KMS-11 (cell line): ENCODE data around the gene GJB3.
"Not testable (repeated sequence)": the region's sequence is repeated elsewhere in the genome, so short reads cannot be mapped to it uniquely, and the experiment has no call there.

Source experiments
- H2AFZ ChIP-seq: fragments of 200-600 bp; sonication (generic); 2 replicates; pipeline ENCODE4 v1.6.1; 2016; ENCODE audit warnings: antibody characterized with exemption, mixed run types, low read depth
- H3K27ac ChIP-seq: fragments of 200-600 bp; sonication (generic); 2 replicates; pipeline ENCODE4 v1.6.1; 2016; ENCODE audit warnings: mild to moderate bottlenecking, mixed run types
- H3K27me3 ChIP-seq: fragments of 200-600 bp; sonication (generic); 2 replicates; pipeline ENCODE4 v1.6.1; 2017; ENCODE audit warnings: mild to moderate bottlenecking, low read depth, mixed run types, moderate library complexity; ENCODE audit not compliant: insufficient read depth
- H3K36me3 ChIP-seq: fragments of 200-600 bp; sonication (generic); 2 replicates; pipeline ENCODE4 v1.6.1; 2017; ENCODE audit warnings: mild to moderate bottlenecking, mixed run types; ENCODE audit not compliant: insufficient read depth
- H3K4me1 ChIP-seq: fragments of 200-600 bp; sonication (generic); 2 replicates; pipeline ENCODE4 v1.6.1; 2016; ENCODE audit warnings: mild to moderate bottlenecking, low read depth, mixed run types; ENCODE audit not compliant: poor library complexity, severe bottlenecking
- H3K4me2 ChIP-seq: fragments of 200-600 bp; sonication (generic); 2 replicates; pipeline ENCODE4 v1.7.0; 2016; ENCODE audit warnings: mild to moderate bottlenecking, mixed run types
- H3K4me3 ChIP-seq: fragments of 200-600 bp; sonication (generic); IDR thresholded peaks from 2 replicates; pipeline ENCODE4 v1.6.1; 2017; ENCODE audit warnings: low read depth, low read length, mixed read lengths; ENCODE audit not compliant: insufficient read depth
- H3K79me2 ChIP-seq: fragments of 200-600 bp; sonication (generic); 2 replicates; pipeline ENCODE4 v1.6.1; 2016; ENCODE audit warnings: low read depth, mixed run types; ENCODE audit not compliant: insufficient read depth
- H3K9ac ChIP-seq: fragments of 200-600 bp; sonication (generic); 2 replicates; pipeline ENCODE4 v1.6.1; 2016; ENCODE audit warnings: mild to moderate bottlenecking, mixed run types
- H4K20me1 ChIP-seq: fragments of 200-600 bp; sonication (generic); 2 replicates; pipeline ENCODE4 v1.6.1; 2016; ENCODE audit warnings: mild to moderate bottlenecking, mixed run types; ENCODE audit not compliant: insufficient read depth
- CTCF ChIP-seq: fragments of 200-600 bp; sonication (generic); conservative IDR thresholded peaks from 2 replicates; pipeline ENCODE4 v1.6.1; 2017; ENCODE audit warnings: low read depth, mild to moderate bottlenecking, antibody characterized with exemption, low read length, moderate library complexity, mixed read lengths

GJB3 gene

GRCh38 chr1:34816332-34816731 lies 35.3 kb downstream of the GJB3 start:
- Histone ChIP-seq H3K9ac (no peak overlapping the region), H3K4me1 (no peaks in the 10 kb centered on the region), H2AFZ (no peak overlapping the region), H3K4me3 (no peak overlapping the region), H3K36me3 (no peaks in the 10 kb centered on the region), H3K79me2 (no peaks in the 10 kb centered on the region), H3K27ac (no peak overlapping the region), H4K20me1 (no peaks in the 10 kb centered on the region), H3K27me3 (no peaks in the 10 kb centered on the region), H3K4me2 (no peak overlapping the region)
- no peak for TF ChIP-seq CTCF

DNA sequence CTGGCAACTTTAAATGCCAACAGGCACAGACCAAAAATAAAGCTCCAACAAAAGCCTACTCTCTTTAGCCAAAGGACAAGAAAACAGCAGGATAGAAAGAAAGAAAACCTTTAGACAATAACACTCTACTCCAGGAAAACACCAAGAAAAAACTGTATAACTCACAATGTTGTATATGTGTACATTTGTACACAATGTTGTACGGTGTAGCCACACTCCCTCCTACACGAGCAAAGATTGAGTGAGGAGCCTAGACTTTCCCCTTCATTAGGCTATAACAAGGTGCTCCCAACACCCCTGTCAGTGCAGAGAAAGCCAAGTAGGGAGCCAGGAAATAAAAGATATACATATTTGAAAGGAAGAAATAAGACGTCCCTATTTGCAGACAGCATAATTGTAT lies 35.8 kb downstream of the GJB3 start:
- H2AFZ ChIP-seq, result no peak overlapping the region
- H3K4me1 ChIP-seq, result no peaks in the 10 kb centered on the region
- no peak overlapping the region for H3K4me2 ChIP-seq
- H3K27me3 ChIP-seq, result no peaks in the 10 kb centered on the region
- no peak overlapping the region for H3K27ac ChIP-seq
- TF ChIP-seq CTCF, result no peak
- no peaks in the 10 kb centered on the region for H3K79me2 ChIP-seq
- H4K20me1 ChIP-seq, result no peaks in the 10 kb centered on the region
- no peak overlapping the region for H3K4me3 ChIP-seq
- no peak overlapping the region for H3K9ac ChIP-seq
- no peaks in the 10 kb centered on the region for H3K36me3 ChIP-seq

DNA sequence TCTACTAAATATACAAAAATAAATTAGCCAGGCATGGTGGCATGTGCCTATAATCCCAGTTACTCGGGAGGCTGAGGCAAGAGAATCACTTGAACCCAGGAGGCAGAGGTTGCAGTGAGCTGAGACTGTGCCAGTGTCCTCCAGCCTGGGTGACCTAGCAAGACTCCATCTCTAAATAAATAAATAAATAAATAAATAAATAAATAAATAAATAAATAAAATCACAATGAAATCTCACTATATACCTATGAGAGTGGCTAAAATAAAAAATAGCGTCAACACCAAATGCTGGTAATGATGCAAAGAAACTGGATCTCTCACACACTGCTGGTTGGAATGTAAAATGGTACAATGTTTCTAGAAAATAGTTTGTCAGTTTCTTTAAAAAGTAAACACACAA lies 37.8 kb downstream of the GJB3 start:
- not testable (repeated sequence) for H3K79me2 ChIP-seq, H3K4me1 ChIP-seq, H2AFZ ChIP-seq, H3K27ac ChIP-seq, H3K9ac ChIP-seq, H3K36me3 ChIP-seq, H3K27me3 ChIP-seq, H3K4me3 ChIP-seq, H3K4me2 ChIP-seq, H4K20me1 ChIP-seq

- no peaks in the 10 kb centered on the region for H4K20me1 ChIP-seq
Measured at GRCh38 chr1:34822202-34822601, 41.2 kb downstream of the GJB3 start.

More at GRCh38 chr1:34822202-34822601, 41.2 kb downstream of the GJB3 start:
- Histone ChIP-seq H3K9ac (no peak overlapping the region), H3K79me2 (no peaks in the 10 kb centered on the region), H3K27ac (no peak overlapping the region), H3K36me3 (no peaks in the 10 kb centered on the region), H3K27me3 (no peaks in the 10 kb centered on the region), H2AFZ (no peak overlapping the region), H3K4me2 (no peak overlapping the region), H3K4me1 (no peaks in the 10 kb centered on the region), H3K4me3 (no peak overlapping the region)
- TF ChIP-seq CTCF, result no peak
